Endothelial cell of umbilical vein (primary cell): ENCODE measurements around the gene HECTD3. TPM values are rescaled to one million over a fixed set of nuclear protein-coding genes. Genes with fewer than 3 reads are reported as not detected.

ENCODE experiments used
- BruUV-seq: library from RNA; stranded (reverse); fragments of 400-500 nt; replicated peaks from 2 replicates; lab custom pipeline; 2021; lab: Mats Ljungman, UMichigan
- CTCF ChIA-PET: fragments of 300-600, 350-600 bp; sonication (Branson Sonifier 250); formaldehyde crosslinking; loops from one replicate; lab custom pipeline; 2021; ENCODE audit warnings: antibody characterized with exemption, inconsistent platforms; lab: Charles Lee
- POLR2A ChIA-PET: fragments of 300-600, 350-600 bp; sonication (Branson Sonifier 250); formaldehyde crosslinking; loops from one replicate; lab custom pipeline; 2021; ENCODE audit warnings: antibody characterized with exemption, inconsistent platforms; lab: Charles Lee
- DNase-seq: peaks from one replicate; pipeline ENCODE4 v3.0.0-alpha.2; 2011; ENCODE audit warnings: low read depth, low spot score
- FAIRE-seq: peaks from 2 replicates; lab custom pipeline; 2011; peaks lifted over from hg19 to GRCh38; lab: Jason Lieb, UNC
- H2AFZ ChIP-seq: 2 replicates; pipeline ENCODE4 v1.6.0; 2012; ENCODE audit warnings: low read depth, low read length, control low read depth, inconsistent platforms
- H3K27ac ChIP-seq: 2 replicates; pipeline ENCODE4 v1.5.1; 2011; ENCODE audit warnings: low read depth, mild to moderate bottlenecking, control low read depth, low read length, moderate library complexity; ENCODE audit not compliant: insufficient read depth
- H3K27me3 ChIP-seq, 2 experiments: 2 replicates each; pipeline versions ENCODE4 v1.6.0 to v1.6.1; 2011; ENCODE audit warnings: low read length in 2 of 2, mixed read lengths in 1 of 2; ENCODE audit not compliant: control insufficient read depth in 2 of 2, insufficient read depth in 2 of 2
- H3K36me3 ChIP-seq, 2 experiments: 2 replicates in 1 of 2; 3 replicates in 1 of 2; pipeline ENCODE4 v1.5.1; 2011; ENCODE audit warnings: low read length in 2 of 2, mild to moderate bottlenecking in 1 of 2, moderate library complexity in 1 of 2; ENCODE audit not compliant: control insufficient read depth in 2 of 2, insufficient read depth in 2 of 2; ENCODE audit errors: extremely low read depth in 1 of 2
- H3K4me1 ChIP-seq: 3 replicates; pipeline ENCODE4 v1.5.1; 2011; ENCODE audit warnings: mild to moderate bottlenecking, low read length; ENCODE audit not compliant: control insufficient read depth, insufficient read depth; ENCODE audit errors: extremely low read depth
- H3K4me2 ChIP-seq: 2 replicates; pipeline ENCODE4 v1.6.1; 2011; ENCODE audit warnings: low read length, control low read depth, mixed read lengths; ENCODE audit not compliant: insufficient read depth
- H3K4me3 ChIP-seq, 3 experiments: fragments of 200-600 bp in 1 of 3; sonication (generic), shearing (Covaris generic) in 1 of 3; replicated peaks in 1 of 3; 2 replicates each; pipeline ENCODE4 v1.5.1; 2011 to 2016; ENCODE audit warnings: control low read depth in 3 of 3, low read length in 3 of 3, mild to moderate bottlenecking in 2 of 3, inconsistent platforms in 1 of 3, low read depth in 1 of 3, moderate library complexity in 1 of 3; ENCODE audit not compliant: insufficient read depth in 1 of 3
- H3K79me2 ChIP-seq: 2 replicates; pipeline ENCODE4 v1.6.0; 2012; ENCODE audit warnings: low read length, inconsistent platforms; ENCODE audit not compliant: control insufficient read depth, insufficient read depth
- H3K9ac ChIP-seq: replicated peaks from 2 replicates; pipeline ENCODE3; 2011; ENCODE audit warnings: low read length, control low read depth; ENCODE audit not compliant: insufficient read depth; ENCODE audit errors: extremely low read depth
- H3K9me1 ChIP-seq: replicated peaks from 3 replicates; pipeline ENCODE4 v1.6.0; 2011; ENCODE audit warnings: mild to moderate bottlenecking, low read length; ENCODE audit not compliant: control insufficient read depth, insufficient read depth; ENCODE audit errors: extremely low read depth
- H3K9me3 ChIP-seq: replicated peaks from 2 replicates; pipeline ENCODE4 v1.5.1; 2012; ENCODE audit warnings: low read length, inconsistent platforms; ENCODE audit not compliant: control insufficient read depth, insufficient read depth
- H4K20me1 ChIP-seq: replicated peaks from 2 replicates; pipeline ENCODE3; 2011; ENCODE audit warnings: mild to moderate bottlenecking, low read length; ENCODE audit not compliant: control insufficient read depth, insufficient read depth; ENCODE audit errors: extremely low read depth
- CTCF ChIP-seq, 2 donors: IDR thresholded peaks; 1 replicate in 1 of 2; 2 replicates in 1 of 2; pipeline ENCODE4 v1.5.1; 2011; ENCODE audit warnings: low read length in 2 of 2, mild to moderate bottlenecking in 2 of 2, moderate library complexity in 2 of 2, control low read depth in 1 of 2, inconsistent platforms in 1 of 2, low read depth in 1 of 2; ENCODE audit not compliant: insufficient read depth in 1 of 2; ENCODE audit errors: extremely low read depth in 1 of 2
- EZH2 ChIP-seq: IDR thresholded peaks from 2 replicates; pipeline ENCODE4 v1.6.1; 2012; ENCODE audit warnings: borderline replicate concordance, low read depth, mild to moderate bottlenecking, moderate library complexity, low read length, inconsistent platforms; ENCODE audit not compliant: severe bottlenecking
- FOS ChIP-seq: IDR thresholded peaks from 2 replicates; pipeline ENCODE4 v1.6.1; 2011; ENCODE audit warnings: mild to moderate bottlenecking, low read length, moderate library complexity, borderline replicate concordance; ENCODE audit not compliant: insufficient read depth
- GATA2 ChIP-seq: IDR thresholded peaks from 2 replicates; pipeline ENCODE4 v1.7.0; 2011; ENCODE audit warnings: low read depth, mild to moderate bottlenecking, moderate library complexity, mixed read lengths, low read length; ENCODE audit not compliant: insufficient read length, insufficient read depth
- JUN ChIP-seq: IDR thresholded peaks from 2 replicates; pipeline ENCODE4 v1.6.1; 2011; ENCODE audit warnings: borderline replicate concordance, low read depth; ENCODE audit not compliant: insufficient read length, insufficient read depth
- MAX ChIP-seq: IDR thresholded peaks from 2 replicates; pipeline ENCODE4 v1.6.1; 2011; ENCODE audit not compliant: insufficient read depth, insufficient read length
- MYC ChIP-seq: IDR thresholded peaks from one replicate; pipeline ENCODE4 v1.6.1; 2011; ENCODE audit warnings: mild to moderate bottlenecking, low read depth, low read length
- POLR2A ChIP-seq: IDR thresholded peaks from 2 replicates; pipeline ENCODE4 v1.6.1; 2012; ENCODE audit warnings: low read depth, mild to moderate bottlenecking, control low read depth, low read length
- POLR2AphosphoS5 ChIP-seq: IDR thresholded peaks from 2 replicates; pipeline ENCODE4 v1.6.1; 2012; ENCODE audit warnings: low read depth, mild to moderate bottlenecking, control low read depth, low read length, moderate library complexity; ENCODE audit not compliant: insufficient read depth
- dilution Hi-C: fragments of 300-500 bp; cut with MboI; formaldehyde crosslinking; loops from one replicate; pipeline ENCODE4 v1.15.0; 2019; ENCODE audit warnings: low sequenced_read_pairs; ENCODE audit not compliant: extremely low pct_ligation_motif_present
- intact Hi-C: fragments of 100-400 bp; cut with micrococcal nuclease; formaldehyde crosslinking; loops from one replicate; pipeline ENCODE4 v1.10.0; 2022
- polyA plus RNA-seq, 4 experiments: library from polyadenylated mRNA; depleted of rRNA in 3 of 4; stranded (reverse) in 3 of 4; unstranded in 1 of 4; fragments of >200 nt; gene quantifications; 2 replicates each; pipeline versions ENCODE4 v1.2.1 to v1.2.3, GENCODE V29; 2011 to 2012; ENCODE audit warnings: missing spikeins in 1 of 4
- total RNA-seq: library from RNA; stranded (reverse); gene quantifications from 2 replicates; pipeline ENCODE4 v1.2.3, GENCODE V29; 2021

HECTD3 gene
- total and polyA plus RNA-seq, 2 donors (not counting 3 experiments of a cell fraction or from before 2014, with no cell fraction given) = 80.0 to 114 TPM

GRCh38 chr1:44999232-44999631 is 11.9 kb downstream of the HECTD3 start:
- POLR2A ChIA-PET = no interaction called here
- CTCF ChIA-PET = interaction anchor here (2.6 kb wide), 1 partner anchor 12 kb away, joined by 12 read pairs; the partner anchor contains the start of genes HECTD3 and UROD
- FAIRE-seq (no peak), DNase-seq (no peak)
- intact Hi-C loops (no loop called here), dilution Hi-C loops (no loop called here)
- no TSS peak for BruUV-seq
- H3K36me3 ChIP-seq = peaks cover 0 to 22% of the 10 kb centered on the region in 2 experiments
- H3K27ac ChIP-seq = no peak overlapping the region
- H3K27me3 ChIP-seq = no peaks in the 10 kb centered on the region
- no peaks in the 10 kb centered on the region for H3K4me1 ChIP-seq
- H3K4me3 ChIP-seq = no peak overlapping the region
- H3K9ac ChIP-seq = no peak overlapping the region
- H3K9me3 ChIP-seq = no peaks in the 10 kb centered on the region
- no peak for TF ChIP-seq EZH2
- TF ChIP-seq JUN = no peak
- no peak for TF ChIP-seq CTCF (IDR thresholded peaks at IDR 0.05; ENCODE audit: extremely low read depth in 1 of 2, insufficient read depth in 1 of 2, low read depth in 1 of 2, low read length in 2 of 2)
- TF ChIP-seq POLR2AphosphoS5 = no peak
- TF ChIP-seq POLR2A = no peak
- no peak for TF ChIP-seq MAX
- TF ChIP-seq FOS = no peak
- no peak for TF ChIP-seq GATA2
- no peak for TF ChIP-seq MYC
- no peaks in the 10 kb centered on the region for H3K9me1 ChIP-seq
- no peak overlapping the region for H2AFZ ChIP-seq
- H3K79me2 ChIP-seq = no peaks in the 10 kb centered on the region
- H4K20me1 ChIP-seq = no peaks in the 10 kb centered on the region
- no peak overlapping the region for H3K4me2 ChIP-seq
